ENCODE data around the gene LRRC58.

GRCh38 chr3:120348065-120348990 lies 826 bp downstream of the LRRC58 start:
- TF ChIP-seq ZNF626 (tag by site-specific recombination; IDR thresholded peaks at IDR 0.05) (no peak), PRDM10 (tag by site-specific recombination; IDR thresholded peaks at IDR 0.05) (no peak), CTCF (tag by site-specific recombination; IDR thresholded peaks at IDR 0.05) (no peak), SETDB1 (IDR thresholded peaks at IDR 0.05; ENCODE audit: insufficient read length, low read length) (no peak)

All from HEK293 (cell line).